GM13976 (cell line): ENCODE results near the gene DCST2.

ENCODE experiments used
- DNase-seq: peaks from one replicate; pipeline ENCODE4 v3.0.0; 2012; ENCODE audit warnings: low spot score
- CTCF ChIP-seq: IDR thresholded peaks from 2 replicates; pipeline ENCODE4 v1.5.1; 2012; ENCODE audit warnings: borderline replicate concordance, mild to moderate bottlenecking; ENCODE audit not compliant: insufficient read depth; ENCODE audit errors: extremely low read depth, missing control alignments, control extremely low read depth
- in situ Hi-C: fragments of 300-500 bp; cut with MboI; formaldehyde crosslinking; loops from one replicate; pipeline ENCODE4 v1.12.0; 2022; ENCODE audit warnings: low sequenced_read_pairs, mixed read lengths, inconsistent platforms; ENCODE audit not compliant: unreplicated experiment

Gene DCST2

GRCh38 chr1:155063550-155064110, 30.0 kb upstream of the DCST2 start, which contains the start of gene EFNA4:
Gene EFNA4 (plus strand): TSS chr1:155063740. CDS start chr1:155063824, 84 bp downstream.
- TF ChIP-seq CTCF: no peak
- DNase-seq: peak; percentile 90
- in situ Hi-C loops: loop anchor here (10.0 to 25.0 kb wide), 2 partner anchors 399 to 501 kb away; partner anchors contain the start of genes CHRNB2 and UBE2Q1

DNA sequence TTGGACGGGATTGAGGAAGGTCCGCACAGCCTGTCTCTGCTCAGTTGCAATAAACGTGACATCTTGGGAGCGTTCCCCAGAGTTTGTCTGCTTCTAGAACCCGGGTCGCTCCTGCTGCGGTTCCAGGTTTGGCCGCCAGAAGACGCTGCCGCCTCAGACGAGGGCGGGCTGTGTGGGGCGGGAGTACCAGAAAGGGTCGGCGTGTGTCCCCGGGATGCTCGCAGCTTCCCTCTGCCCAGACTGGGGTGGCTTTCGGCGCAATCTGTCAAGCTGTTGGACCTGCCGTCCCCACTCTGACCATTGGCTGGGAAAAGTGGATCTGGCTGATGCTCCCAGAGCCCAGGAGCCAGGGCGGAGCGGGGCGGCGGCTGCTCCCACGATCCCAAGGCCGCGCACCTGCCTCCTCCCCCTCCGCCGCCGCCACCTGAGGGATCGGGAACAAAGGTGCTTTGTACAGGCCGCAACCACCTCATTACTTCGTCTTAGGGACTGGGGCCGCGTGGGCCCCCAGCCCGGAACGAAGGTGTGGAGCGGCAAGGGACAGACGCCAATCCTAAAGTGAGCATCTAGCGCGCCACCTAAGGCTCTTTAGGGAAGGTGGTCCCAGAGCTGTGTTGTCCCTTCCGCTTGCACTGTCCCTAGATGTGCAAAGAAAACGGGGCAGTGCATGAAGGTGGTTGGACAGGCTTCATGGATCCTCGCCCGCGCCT, 29.3 kb upstream of the DCST2 start:
- in situ Hi-C loops: loop anchor here (10.0 to 25.0 kb wide), 2 partner anchors 398 to 501 kb away; partner anchors contain the start of genes CHRNB2 and UBE2Q1
- peak; percentile 96 for TF ChIP-seq CTCF
- peak; percentile 88 for DNase-seq

DNA sequence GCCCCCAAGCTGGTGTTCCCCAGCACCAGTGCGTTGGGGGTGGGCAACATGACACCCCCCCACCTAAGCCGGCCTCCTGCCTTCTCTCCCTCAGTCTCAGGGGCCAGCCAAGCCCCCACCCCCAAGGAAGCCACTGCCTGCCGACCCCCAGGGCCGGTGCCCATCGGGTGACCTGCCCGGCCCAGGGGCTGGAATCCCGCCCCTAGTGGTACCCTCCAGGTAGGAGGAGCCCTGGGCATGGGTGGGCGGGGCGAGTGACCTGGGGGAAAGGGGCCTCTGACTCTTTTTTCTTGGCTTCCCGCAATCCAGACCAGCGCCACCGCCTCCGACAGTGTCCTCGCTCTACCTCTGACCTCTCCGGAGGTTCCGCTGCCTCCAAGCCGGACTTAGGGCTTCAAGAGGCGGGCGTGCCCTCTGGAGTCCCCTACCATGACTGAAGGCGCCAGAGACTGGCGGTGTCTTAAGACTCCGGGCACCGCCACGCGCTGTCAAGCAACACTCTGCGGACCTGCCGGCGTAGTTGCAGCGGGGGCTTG, 28.6 kb upstream of the DCST2 start:
- no peak for DNase-seq
- no peak for TF ChIP-seq CTCF
- in situ Hi-C loops: loop anchor here (10.0 to 25.0 kb wide), 2 partner anchors 397 to 500 kb away; partner anchors contain the start of genes CHRNB2 and UBE2Q1

DNA sequence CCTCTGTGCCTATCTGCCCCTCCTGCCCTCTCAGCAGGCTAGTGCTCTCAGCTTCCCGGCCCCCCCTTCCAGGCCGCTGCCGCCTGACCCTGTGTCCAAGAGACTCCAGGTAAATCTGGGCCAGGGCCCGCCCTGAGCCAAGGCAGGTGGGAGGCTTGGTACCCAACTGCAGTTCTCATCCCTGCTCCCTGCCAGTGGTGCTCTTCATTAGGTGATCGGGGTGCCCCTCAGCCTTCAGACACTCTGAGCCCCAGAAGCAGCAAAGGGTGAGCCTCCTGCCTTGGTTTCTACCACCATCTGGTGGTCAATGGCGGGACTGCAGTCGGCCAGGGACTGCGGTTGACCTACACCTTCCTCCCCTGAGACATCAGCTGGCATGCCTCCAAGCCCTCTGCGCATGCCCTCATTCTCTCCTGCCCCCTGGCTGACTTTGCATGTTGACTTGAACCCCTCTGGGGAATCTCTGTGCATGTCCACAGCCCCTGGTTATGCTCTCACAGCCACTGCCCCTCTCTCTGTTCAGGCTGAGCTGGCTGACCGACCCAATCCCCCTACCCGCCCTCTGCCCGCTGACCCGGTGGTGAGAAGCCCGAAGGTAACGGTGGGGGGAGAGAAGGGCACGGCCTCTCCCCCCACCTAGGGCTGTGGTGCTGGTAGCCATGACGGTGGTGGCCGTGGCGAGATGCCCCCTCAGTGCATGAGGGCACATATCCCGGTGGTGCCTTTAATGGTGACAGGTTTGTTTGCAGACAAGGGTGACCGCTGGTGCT, 28.0 kb upstream of the DCST2 start:
- in situ Hi-C loops: loop anchor here (10.0 to 25.0 kb wide), 2 partner anchors 397 to 499 kb away; partner anchors contain the start of genes CHRNB2 and UBE2Q1
- peak; percentile 99 for TF ChIP-seq CTCF

DNA sequence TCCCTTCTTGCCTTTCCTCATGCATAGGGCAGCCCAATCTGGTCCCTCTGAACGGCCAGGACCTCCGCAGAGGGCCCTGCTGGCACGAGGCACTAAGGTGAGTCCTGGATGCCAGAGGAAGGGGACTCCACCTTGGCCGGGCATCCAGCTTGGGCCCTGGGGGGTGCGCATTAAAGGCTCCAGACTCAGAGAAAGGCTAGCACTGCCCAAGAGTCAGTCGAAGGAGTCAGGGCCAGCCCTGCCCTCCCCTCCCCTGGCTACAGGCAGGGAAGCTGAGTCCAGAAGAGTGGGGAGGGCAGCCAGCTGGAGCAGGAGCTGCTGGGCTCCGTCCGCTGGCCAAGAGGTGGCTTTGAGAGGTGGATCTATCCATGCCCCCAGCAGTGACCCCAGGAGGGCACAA, 27.2 kb upstream of the DCST2 start:
- no peak for DNase-seq
- TF ChIP-seq CTCF: no peak
- in situ Hi-C loops: loop anchor here (10.0 to 25.0 kb wide), 2 partner anchors 396 to 498 kb away; partner anchors contain the start of genes CHRNB2 and UBE2Q1

More for the DNA sequence above, 28.0 kb upstream of the DCST2 start:
- DNase-seq: peak; percentile 92

DNA sequence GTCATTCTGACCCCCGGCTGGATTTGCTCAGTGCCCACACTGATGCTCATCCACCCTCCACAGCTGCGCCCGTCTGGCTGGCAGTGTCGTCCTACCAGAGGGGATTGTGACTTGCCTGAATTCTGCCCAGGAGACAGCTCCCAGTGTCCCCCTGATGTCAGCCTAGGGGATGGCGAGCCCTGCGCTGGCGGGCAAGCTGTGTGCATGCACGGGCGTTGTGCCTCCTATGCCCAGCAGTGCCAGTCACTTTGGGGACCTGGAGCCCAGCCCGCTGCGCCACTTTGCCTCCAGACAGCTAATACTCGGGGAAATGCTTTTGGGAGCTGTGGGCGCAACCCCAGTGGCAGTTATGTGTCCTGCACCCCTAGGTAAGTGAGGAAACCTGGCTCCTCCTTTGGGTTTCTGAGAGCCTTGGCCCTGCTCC, 24.2 kb upstream of the DCST2 start:
- DNase-seq: no peak
- TF ChIP-seq CTCF: no peak
- in situ Hi-C loops: loop anchor here (25.0 kb wide), 1 partner anchor 495 kb away; the partner anchor contains the start of genes CHRNB2 and UBE2Q1
